Activated CD4-positive, alpha-beta T cell treated with anti-CD3 and anti-CD28 coated beads, Interleukin-10, Interleukin-2, amounts not matched to agents 100 ng/mL and 50 ng/mL, durations not matched to agents 16 hours and 8 hours (primary cell): Measurements from ENCODE around the gene UACA.
A peak's percentile ranks its signal among the peaks of the same experiment; 100 is the strongest.
"Not testable (repeated sequence)": the region's sequence is repeated elsewhere in the genome, so short reads cannot be mapped to it uniquely, and the experiment has no call there.

Experiments
- DNase-seq: peaks from one replicate; pipeline ENCODE4 v3.0.0-alpha.2; 2020

The UACA gene

DNA sequence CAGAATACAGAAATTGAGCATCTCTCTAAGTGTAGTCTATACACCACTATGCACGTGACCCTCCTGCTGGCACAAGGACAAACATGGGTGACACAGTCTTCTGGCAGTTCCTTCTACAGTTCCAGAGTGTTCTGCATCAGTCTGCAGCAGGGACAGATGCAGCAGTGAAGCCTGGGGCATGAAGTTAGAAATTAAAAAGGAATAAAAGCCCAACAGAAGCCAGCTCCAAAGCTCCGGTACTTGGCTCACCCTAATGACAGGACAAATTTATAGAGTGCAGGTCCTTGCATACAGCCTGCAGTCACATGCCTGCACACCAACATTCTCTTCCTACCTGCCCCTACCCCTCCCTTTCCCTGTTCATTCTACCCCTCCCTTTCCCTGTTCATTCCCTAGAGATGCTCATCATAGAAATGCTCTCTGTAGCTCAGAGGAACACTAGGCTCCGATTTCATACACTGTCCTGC, 15.0 kb downstream of the UACA start:
- DNase-seq = no peak

DNA sequence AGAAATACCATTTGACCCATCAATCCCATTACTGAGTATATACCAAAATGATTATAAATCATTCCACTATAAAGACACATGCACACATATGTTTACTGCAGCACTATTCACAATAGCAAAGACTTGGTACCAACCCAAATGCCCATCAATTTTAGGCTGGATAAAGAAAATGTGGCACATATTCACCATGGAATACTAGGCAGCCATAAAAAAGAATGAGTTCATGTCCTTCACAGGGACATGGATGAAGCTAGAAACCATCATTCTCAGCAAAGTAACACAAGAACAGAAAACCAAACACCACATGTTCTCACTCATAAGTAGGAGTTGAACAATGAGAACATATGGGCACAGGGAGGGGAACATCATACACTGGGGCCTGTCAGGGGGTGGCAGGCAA, 16.8 kb downstream of the UACA start:
- DNase-seq = not testable (repeated sequence)

DNA sequence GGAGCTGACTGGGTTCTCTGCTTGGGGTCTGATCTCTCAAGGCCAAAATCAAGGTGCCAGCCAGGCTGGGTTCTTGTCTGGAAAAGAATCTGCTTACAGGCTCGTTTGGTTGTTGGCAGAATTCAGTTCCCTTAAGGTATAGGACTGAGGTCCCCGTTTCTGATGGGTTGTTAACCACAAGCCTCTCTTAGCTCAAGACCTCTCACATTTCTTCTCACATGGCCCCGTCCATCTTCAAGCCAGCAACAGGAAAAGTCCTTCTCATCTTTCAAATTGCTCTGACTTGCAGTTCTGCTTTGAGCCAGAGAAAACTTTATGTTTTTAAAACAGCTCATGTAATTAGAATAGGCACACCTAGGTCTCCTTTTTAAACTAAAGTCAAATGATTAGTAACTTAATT, 20.4 kb downstream of the UACA start:
- no peak for DNase-seq

DNA sequence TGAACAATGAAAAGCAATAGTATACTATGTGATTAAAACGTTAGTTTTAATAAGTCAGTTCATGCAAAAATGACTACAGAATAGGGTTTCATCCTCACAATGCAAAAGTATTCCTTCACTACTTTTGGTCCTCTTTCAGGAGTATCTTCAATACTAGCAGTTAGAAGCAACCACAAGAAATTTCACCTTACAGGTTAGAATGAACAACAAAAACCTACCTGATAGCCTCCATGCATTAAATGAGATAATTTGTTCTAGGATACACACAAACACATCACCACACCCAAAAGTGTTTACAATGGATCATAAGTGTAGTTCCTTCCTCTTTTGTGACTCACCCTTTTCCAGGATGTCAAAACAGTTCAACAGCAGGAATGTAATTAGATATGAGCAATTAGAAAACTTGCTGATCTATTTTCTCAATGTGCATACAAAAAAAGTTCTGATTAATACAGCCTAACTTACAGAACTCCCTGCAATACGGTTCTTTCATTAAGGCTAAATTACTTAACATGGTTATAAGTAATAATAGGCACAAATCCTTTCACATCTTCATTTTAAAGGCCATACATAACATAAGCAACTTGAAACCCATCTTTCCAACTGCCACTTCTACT, 21.6 kb downstream of the UACA start:
- no peak for DNase-seq

DNA sequence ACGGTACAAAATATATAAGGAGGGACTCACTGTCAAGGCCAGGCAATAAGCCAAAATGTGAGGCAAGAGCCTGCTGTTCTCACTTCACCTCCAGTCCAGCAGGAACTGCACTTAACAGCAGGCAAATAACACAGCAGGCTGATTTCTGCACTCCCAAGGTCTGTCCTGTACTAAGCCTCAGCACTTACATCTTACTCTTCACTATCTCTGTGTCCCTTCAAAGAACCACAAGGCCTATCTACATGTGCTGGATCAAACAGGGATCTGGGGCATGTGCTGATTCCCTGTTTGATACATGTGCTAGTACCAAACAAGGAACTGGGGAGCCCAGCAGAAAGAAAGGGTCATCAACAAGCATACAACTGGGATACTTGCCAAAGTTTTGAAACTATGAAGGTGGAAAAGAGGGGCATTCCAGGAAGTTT, 22.2 kb downstream of the UACA start:
- DNase-seq = no peak

DNA sequence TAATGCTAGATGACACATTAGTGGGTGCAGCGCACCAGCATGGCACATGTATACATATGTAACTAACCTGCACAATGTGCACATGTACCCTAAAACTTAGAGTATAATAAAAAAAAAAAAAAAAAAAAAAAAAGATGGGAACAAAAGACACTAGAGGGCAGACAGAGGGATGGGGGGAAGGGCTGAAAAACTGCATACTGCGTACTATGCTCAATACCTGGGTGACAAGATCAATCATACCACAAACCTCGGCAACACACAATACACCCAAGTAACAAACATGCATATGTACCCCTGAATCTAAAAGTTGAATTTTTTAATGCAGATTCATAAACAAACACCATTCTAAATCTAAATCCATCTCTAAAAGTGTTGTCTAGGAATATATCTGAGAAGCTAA, 28.3 kb downstream of the UACA start:
- not testable (repeated sequence) for DNase-seq

DNA sequence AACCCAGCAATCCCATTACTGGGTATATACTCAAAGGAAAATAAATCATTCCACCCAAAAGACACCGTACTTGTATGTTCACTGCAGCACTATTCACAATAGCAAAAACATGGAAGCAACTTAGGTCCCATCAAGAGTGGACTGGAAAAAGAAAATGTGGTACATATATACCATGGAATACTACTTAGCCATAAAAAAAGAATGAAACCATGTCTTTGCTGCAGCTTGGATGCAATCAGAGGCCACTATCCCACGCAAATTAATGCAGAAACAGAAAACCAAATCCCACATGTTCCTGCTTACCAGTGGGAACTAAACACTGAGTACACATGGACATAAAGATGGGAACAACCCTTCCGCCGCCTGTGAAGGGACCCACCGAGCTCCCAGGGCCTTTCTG, 34.2 kb downstream of the UACA start:
- no peak for DNase-seq

DNA sequence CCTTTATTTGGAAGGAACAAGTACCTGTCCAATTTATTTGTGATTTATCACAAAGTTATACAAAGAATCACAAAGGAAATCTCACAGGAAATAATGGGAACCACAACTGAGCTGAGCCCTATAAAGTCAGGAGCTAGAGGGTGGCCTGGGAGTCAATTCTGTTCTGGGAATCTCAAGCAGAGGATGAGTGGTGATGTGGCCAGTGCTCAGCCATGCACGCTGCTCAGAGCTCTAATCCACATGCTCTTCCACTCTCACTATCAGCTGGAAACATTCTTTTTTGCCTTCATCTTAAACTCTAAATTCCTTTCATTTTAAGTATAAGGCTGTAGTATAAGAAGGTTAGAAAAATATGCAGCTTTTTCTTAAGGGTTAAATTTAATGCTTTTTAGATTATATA, 36.6 kb downstream of the UACA start:
- no peak for DNase-seq

DNA sequence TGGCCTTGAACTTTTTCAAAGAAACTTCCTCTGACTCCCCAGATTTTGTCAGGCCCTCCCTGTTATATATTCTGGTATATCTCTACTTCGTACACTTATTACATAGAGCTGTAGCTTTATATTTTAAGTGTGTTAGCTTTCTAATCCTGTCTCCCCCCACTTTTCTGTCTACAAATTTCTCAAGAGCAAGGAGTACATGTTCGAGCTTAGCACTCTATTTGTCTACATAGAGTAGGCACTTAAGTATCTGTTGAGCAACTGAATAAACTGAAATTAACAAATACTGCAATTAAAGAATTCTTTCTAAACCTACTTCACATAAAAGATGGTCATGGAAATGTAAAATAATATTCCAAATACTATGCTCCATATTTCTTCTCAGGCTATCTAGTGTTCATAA, 39.4 kb downstream of the UACA start:
- DNase-seq = no peak

DNA sequence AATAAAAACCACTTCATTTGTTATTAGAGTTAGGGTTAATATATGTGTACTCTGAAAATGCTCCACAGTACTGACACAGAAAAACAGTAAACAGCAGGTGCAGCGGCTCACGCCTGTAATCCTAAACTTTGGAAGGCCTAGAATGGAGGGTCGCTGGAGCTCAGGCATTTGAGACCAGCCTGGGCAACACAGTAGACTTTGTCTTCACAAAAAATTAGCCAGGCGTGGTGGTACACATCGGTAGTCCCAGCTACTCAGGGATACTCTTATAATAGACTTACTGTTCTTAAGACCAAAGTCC, 40.3 kb downstream of the UACA start:
- DNase-seq = no peak

DNA sequence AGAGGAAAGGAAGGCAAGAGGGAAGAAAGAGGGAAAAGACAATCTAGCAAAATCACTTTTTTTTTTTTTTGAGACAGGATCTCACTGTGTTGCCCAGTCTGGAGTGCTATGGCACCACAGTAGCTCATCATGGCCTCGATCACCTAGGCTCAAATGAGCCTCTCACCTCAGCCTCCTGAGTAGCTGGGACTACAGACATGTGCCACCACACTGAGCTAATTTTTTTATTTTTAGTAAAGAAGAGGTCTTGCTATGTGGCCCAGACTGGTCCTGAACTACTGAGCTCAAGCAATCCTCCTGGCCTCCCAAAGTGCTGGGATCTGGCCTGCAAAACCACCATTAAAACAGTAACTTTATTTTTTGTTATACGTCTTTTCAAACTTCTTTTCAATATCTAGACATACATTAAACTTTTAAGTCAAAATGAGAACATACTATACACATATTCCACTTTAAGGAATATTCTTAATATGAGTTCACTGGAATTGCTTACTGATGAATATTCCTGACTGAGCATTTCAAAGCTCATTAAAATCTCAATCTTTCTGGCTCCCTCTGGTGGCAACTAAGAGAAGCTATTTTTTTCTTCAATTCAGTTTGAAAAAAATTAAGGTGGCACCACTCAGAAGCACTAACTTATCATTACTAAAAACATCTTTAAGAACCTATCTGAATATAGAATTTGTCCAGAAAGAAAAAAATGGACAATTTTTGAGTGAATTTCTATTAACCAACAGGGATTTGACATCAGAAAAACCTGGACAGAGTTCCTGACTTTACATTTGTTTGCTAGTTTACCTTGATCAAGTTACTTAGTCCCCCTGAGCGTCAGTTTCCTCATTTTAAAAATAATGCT, 40.9 kb downstream of the UACA start:
- DNase-seq = peak; percentile 22

DNA sequence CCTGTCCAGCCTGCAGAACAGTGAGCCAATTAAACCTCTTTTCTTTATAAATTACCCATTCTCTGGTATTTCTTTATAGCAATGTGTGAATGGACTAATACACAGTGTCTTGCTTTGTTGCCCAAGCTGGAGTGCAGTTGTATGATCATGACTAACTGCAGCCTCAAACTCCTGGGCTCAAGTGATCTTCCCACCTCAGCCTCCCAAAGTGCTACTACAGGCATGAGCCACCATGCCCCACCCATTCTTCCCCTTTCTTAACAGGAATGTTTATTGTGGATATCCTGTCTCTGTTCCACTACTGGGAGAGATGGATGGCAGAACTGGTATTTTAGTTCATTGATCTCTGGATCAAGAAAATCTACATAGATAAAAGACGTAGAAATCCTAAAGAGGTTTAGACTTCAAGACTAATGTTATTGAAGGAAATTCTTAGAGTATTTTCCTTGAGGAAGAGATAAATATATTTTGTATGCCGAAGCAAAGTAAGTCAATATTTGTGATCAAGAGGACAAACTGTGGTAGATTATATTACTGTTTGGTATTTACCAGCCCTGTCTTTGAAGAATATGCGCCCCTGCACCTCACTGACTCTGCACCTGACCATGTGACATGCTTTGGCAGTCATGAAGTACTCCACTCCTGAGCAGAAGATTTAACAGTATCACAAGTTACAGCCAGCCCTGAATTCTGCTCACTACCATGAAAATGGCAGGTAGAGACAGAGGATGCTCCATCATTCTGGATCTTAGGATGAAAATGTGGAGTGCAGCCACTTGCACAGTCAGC, 42.9 kb downstream of the UACA start:
- no peak for DNase-seq

DNA sequence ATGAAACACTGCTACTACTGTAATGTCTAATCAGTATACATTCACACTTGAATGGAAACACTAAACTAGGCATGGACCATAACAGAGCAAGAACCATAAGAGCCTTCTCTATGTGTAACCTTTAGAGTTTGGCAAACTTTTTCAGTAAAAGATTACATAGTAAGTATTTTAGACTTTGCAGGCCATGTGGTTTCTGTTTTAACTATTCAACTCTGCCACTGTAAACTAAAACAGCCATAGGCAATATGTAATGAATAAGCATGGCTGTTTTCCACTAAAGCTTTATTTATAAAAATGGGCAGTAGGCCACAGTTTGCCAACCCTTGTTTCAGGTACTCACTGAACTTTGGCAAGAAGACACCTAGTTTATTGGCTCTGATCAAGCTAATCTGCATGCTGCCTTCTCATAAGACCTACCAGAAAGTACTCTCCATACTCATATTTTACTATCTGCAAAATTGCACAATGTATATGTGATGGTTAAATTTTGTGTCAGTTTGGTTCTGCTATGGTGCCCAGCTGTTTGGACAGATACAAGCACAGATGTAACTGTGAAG, 46.0 kb downstream of the UACA start:
- no peak for DNase-seq

DNA sequence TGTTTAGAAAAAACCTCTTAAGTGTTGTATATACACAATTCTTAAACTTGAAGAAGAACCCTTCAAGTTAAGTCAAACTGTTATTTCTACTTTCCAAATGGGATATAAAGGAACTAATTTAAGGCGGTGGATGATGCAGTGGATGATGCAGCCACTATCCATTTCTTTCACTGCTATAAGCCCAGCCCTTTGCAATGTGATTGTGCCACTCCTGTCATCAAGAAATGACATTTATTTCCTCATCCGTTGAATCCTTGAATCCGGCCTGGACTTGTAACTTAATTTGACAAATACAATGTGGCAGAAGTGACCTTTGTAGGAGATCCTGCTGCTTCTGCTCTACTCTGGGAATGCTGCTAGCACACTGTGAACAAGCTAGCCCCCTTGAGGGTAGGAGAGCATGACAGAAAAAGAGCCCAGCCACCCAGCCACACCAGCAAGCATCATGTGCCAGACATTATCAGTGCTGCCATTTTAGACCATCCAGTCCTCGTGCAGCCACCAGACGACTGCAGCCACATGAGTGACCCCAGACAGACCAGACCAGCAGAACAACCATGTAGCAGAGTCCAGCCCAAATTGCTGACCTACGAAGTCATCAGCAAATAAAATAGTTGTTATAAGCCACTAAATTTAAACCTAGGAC, 47.4 kb downstream of the UACA start:
- DNase-seq = no peak

DNA sequence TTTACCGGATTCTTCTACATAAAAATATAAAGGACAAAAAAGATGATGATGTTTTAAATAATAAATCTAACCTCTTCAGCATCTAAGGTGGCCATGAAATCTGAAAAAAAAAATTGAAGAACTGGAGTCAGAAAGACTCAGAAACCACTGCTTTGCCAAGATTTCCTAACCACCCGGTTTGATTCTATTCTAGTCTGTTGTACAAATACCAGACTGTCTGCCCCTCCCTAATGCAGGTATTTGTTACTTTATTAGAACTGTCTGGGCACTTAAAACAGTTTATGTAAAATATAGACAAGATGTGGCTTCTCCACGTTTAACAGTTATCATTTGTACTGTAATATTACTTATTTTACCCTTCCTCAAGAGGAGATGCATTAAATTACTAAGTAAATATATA, 48.8 kb downstream of the UACA start:
- DNase-seq = no peak

DNA sequence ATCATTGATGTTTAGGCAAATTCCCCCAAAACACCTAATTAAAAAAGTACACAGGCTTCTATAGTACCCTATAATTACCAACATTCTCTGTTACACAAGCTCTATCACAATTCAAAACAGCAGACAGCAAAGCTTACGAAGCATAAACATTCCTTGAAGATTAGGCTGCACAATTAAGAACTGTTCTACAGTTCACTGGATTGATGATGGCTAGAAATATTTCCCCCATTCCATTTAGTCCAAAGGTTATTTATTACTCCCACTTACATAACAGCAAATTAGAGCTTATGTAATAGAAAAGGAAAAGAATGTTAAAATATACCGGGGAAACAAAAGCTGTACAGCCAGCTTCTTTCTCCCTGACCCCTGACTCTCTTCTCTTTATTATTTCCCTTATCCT, 49.3 kb downstream of the UACA start:
- no peak for DNase-seq

DNA sequence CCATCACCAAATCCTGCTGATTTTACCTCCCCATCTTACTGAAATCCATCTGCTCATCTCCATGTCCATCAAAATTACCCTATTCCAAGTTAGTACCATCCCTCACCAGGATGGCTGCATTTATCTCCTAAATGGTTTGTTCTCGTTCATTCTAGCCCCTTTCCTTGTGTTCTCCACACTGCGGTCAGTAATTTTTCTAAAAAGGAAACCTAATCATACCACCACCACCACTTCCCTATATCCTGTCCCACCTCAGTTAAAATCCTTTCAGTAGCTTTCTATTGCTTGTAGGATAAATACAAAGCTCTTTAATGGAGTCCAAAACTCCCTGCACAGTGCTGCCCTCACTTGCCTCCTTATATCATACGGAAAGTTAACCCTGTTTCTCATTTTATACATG, 51.1 kb downstream of the UACA start:
- DNase-seq = no peak

DNA sequence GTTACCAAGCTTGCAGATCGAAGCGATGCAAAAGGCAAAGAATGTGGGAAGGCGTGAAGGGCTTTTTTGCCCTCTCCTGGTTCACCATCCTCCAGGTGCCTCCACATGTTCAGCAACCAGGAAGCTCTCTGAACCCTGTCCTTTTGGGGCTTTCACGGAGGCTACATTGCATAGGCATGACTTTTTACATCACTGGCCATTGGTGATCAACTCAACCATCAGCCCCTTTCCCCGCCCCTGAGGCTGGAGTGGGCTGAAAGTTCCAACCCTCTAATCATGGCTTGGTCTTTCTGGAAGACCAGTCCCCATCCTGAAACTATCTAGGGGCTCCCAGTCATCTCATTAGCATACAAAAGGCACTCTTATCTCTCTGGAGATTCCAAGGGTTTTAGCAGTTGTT, 52.6 kb downstream of the UACA start:
- DNase-seq = no peak

DNA sequence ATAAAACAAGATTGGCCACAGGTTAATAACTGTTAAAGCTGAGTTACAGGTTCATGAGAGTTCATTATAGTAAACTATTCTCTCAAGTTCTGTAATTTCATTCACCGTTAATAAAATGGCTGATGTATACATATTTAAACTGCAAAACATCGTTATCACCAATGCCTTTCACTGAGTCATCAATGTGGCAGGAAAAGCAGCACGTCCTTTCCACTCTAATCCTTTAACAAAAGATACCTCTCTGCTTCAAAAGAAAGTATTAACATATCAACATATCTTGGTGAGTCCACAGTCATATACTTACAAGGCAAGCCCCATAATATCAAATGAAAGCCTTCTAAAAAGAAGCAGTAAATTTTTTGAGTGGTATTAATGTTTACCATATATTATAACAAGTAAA, 54.5 kb downstream of the UACA start:
- no peak for DNase-seq

DNA sequence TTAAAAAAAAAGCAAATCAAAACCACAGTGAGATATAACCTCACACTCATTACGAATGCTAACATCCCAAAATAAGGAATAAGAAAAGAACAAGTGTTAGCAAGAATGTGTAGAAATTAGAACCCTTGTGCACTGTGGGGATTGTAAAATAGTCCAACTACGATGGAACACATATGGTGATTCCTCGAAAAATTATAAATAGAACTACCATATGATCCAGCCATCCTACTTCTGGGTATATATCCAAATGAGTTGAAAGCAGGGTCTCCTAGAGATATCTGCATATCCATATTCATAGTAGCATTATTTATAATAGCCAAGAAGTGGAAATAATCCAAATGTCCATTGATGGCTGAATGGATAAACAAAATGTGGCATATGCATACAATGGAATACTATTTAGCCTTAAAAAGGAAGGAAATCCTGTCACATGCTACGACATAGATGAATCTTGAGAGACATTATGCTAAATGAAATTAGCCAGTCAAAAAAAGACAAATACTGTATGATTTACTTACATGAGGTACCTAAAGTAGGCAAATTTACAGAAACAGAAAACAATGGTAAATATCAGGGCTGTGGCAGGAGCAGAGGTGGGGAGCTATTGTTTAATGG, 55.6 kb downstream of the UACA start:
- no peak for DNase-seq

DNA sequence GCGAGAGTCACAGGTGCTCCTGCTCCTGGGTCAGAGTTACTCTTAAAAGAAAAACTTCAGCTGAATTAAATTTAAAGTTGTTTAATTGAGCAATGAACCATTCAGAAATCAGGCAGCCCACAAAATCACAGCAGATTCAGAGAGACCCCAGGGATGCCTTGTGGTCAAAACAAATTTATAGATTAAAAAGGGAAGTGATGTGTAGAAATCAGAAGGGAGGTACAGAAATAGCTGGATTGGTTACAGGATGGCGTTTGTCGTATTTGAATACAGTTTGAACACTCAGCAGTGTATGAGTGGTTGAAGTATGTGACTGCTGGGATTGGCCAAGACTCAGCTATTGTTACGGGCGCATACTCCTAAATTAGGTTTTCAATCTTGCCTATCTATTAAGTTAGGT, 58.6 kb downstream of the UACA start:
- no peak for DNase-seq

DNA sequence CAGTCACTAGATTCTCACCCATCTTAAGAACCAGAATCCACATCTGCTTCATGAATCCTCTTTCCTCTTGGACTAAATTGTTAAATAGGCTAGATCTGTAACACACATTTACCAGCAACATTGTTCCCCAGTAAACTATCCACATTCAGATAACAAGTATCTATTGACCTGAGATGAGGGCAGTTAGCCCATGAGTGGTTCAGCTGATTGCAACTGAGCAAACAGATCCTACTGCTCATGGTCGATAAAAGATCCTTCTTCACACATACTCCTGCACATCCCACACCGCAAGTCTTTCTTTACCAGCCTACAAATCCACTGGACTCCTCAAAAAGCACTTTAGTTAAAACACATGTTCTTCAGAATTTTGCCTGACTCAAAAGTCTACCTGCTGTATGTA, 59.2 kb downstream of the UACA start:
- DNase-seq = no peak
